OCI-LY1 (cell line): ENCODE data around the gene MED27.

Experiments
- CTCF ChIP-seq: fragments of 200-600 bp; sonication (generic), shearing (Covaris generic); IDR thresholded peaks from 2 replicates; pipeline ENCODE4 v1.5.1; 2017; ENCODE audit warnings: mild to moderate bottlenecking, antibody characterized with exemption, low read length, moderate library complexity, mixed read lengths
- EZH2 ChIP-seq: fragments of 200-600 bp; sonication (generic), shearing (Covaris generic); IDR thresholded peaks from 2 replicates; pipeline ENCODE4 v1.8.0; 2017; ENCODE audit warnings: borderline replicate concordance, mixed run types, mild to moderate bottlenecking, antibody characterized with exemption, low read length, moderate library complexity, mixed read lengths

DNA sequence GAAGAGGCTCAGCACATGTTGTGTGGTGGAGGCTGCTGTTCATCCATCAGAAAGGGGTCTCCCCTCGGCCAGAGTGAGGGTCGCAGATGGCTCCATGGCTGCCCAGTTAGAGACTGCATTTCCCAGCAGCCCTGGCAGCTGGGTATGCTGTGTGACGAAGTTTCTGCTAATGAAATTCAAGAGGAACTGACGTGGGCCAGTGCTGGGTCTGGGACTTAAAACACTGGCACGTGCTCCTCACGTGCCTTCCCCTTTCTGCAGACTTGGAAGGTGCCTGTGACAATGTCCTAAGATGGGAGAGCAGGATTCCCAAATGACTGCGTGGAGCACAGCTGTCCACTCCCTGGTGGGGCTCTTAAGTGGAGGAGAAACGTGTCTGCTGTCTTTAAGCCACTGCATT is 225.3 kb downstream of the MED27 start:
- TF ChIP-seq CTCF = no peak
- no peak for TF ChIP-seq EZH2
